Stimulated activated naive CD4-positive, alpha-beta T cell treated with Interleukin-2 at 50 U/mL for 16 hours (primary cell): ENCODE data around the gene CDON.
A peak's percentile ranks its signal among the peaks of the same experiment; 100 is the strongest.

Experiments
- DNase-seq: peaks from one replicate; lab custom pipeline; 2025; lab: John Stamatoyannopoulos, UW

Gene CDON

DNA sequence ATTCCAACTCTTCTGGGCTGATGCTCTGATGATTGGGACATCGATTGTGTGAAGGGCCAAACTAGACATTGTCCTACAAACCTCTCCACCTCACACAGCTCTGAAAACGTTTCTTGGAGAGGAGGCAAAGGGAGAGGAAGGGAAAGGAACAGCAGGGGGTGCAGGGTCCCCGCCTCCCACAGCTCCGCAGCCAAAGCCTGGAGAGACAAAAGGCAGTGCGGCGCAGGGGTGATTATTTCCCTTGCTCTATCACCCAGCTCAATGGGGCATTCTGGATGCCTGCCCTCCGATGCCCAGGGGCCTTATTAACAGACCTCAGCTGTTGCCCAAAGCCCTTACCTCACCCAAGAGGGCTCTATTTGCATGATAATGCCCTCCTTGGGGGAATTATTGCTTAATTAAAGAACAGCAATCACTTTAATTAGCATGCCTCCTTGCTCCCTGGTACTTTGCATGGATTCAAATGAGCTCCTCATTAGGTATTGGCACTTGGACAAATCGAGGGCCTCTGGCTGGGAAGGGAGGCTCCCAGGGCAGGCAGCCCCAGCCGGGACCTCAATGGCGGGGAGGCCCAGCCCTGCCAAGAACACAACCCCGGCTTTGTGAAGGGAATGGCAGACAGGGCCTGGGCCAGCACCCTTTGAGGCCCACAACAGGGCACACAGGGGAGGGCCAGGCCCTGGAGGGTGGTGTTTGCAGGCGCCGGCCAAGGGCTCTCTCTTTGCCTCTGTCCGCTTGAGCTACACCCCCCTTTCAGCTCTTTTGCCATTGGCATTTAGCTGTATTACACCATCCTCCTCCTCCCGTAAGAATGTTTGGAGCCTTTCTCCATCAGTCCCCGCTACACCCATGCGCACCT lies 19.8 kb upstream of the CDON start:
- DNase-seq: no peak

DNA sequence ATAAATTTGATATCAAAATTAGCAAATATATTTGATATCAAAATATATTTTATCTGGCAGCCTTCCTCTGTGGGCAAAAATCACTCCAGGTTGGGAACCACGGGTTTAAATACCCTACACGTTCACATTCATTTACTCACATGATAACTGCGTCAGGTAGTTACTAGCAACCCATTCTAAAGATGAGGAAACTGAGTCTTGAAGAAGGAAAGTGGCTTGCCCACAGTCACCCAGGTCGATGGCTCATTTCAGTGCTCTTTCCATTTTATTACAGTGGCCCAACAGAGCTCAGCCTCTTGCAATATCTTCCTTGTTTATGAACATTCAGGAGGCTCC lies 19.2 kb upstream of the CDON start:
- no peak for DNase-seq

DNA sequence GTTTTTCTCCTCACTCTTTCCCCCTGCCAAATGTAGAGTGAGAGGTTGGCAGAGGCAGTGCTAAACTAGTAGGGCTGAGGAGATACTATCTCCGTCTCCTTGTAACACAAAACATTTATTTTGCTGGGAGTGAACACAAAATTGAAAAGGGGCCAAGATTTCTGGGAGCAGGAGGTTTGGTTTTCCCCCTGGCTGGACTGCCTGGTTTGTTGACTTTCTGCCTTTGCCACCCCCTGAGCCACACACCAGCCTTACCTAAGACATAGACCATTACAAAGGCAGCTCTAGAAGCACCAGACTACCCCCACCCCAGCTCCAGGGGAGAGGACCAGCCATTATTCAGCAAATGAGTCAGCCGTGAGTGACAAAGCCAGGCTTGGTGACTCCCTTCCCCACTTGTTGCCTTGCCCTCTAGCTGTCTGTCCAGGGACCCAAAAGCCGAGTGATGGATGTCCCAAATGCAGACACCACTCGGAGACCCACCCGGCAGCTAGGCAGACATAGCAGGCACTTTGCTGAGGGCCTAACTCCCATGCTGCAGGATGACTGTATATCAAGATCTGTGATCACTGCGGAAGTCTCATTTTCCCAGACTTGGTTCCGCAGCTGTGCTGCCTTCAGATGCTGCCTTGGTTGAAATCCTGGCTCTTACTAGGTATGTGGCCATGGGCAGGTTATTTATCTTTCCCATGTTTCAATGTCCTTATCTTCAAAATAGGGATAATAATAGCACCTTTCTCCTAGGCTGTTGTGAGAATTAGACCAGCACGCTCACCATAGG lies 17.7 kb upstream of the CDON start:
- DNase-seq: no peak

DNA sequence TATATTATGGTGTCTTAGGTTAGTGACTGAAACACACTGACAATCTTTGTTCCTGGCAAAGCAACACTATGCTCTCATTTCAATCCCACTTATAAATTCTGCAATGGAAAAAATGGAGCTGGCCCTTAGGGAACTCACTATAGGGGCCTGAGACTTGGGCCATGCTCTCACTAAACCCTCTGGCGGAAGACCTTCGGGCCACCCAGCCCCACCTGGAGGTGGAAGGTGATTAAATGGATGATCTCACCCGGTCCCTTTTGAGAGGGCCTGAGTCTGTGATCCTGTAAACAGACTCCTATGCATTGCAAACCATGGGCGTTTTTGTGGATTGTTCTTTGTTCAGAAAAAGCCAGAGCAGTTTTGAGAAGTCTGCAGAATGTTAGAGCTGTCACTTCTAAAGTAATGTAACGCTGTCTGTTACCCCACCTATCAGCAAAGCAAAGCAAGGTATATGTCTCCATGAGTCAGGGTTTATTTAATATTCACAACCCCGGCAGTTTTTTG lies 17.0 kb upstream of the CDON start:
- DNase-seq: no peak

DNA sequence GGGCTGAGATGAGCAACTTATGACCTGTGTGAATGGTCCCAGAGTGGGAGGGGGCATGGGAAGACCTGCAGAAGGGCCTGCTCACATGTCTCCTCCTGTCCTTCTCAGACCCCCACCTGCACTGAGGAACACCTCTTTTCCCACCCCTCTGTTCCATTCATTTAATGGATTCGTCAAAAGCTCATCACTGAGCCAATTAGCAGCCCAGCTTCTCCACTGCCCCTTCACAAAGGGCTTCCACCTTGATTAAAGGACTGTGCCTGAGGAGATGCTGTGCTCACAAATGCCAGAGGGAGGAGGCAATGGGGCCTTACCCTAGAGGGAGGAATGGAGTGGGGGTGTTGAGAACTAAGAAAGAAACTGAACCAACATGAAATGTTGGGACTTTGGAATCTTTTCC lies 14.0 kb upstream of the CDON start:
- no peak for DNase-seq

DNA sequence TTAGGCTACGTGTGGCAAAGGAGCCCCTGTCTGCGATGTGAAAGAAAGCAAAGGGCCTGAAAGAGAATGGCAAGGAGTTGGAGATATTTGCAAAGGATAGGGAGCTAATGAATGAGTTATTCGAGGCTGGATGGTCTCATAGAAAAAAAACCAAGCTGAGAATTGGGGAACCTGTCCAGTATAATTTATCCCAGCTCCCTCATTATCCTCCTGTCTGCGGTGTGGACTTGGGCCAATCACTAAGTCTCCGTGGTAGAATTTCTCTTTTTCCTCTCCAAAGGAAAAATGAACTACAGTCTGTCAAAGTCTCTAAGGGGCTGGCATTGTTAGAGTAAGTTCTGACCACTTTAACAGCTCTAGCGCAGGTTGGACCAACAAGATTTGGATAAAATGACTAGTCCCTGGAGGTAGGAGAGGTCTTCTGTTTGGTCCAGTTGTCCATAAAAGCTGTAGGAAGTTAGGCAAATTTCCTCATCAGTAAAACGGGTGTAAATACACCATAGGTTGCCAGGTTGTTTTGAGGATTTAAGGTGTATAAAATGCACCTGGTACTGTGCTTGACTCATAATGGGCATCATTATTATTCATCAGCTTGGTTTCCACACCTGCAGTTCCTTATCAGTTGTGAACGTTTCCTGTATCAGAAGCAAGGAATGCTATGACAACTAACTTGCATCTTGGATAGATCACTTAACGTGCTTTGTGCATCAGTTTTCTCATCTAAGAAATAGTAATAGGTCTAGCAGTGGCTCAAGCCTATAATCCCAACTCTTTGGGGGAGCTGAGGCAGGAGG lies 10.3 kb upstream of the CDON start:
- DNase-seq: no peak

DNA sequence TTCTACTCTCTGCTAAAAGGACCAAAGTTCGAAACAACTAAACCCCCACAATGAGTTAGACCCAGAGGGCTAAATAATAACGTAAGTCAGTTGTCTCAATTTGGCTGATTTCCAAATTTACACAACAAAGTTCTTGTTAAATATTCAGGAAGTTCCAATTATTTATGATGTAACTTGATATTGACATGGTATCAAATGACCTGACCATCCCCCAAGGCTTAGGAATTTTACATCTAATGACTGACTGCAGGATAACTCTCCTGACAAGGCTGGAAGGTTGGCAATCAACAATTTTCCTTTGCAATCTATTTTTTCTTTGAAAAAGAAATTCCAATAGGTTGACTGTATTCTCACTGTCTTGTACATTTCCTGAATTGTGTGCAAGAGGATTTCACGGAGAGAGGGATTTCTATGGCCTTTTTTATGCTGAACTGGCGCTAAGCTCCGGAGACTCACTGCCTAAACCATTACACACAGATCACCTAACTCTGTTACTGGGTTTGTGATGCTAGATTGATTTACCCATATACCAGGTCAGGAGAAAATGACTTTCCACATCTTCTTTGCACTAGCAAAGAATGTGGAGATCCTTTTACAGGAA lies 9.6 kb upstream of the CDON start:
- DNase-seq: no peak

DNA sequence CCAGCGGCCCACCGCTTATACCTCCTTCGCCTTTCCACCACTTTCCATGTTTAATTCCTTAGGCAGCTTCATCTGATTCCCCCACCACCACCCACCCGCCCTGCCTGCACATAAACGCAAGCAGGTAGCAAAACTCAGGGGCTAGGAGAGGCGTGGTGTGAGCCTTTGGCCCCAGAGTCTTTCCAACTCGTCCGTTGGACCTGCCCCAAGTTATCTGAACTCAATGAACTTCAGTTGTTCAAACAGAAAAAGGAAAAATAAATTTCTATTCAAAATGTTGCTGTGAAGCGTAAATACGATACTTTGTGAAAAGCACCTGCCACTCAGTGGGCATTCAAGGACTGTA lies 814 bp upstream of the CDON start:
- DNase-seq: no peak

DNA sequence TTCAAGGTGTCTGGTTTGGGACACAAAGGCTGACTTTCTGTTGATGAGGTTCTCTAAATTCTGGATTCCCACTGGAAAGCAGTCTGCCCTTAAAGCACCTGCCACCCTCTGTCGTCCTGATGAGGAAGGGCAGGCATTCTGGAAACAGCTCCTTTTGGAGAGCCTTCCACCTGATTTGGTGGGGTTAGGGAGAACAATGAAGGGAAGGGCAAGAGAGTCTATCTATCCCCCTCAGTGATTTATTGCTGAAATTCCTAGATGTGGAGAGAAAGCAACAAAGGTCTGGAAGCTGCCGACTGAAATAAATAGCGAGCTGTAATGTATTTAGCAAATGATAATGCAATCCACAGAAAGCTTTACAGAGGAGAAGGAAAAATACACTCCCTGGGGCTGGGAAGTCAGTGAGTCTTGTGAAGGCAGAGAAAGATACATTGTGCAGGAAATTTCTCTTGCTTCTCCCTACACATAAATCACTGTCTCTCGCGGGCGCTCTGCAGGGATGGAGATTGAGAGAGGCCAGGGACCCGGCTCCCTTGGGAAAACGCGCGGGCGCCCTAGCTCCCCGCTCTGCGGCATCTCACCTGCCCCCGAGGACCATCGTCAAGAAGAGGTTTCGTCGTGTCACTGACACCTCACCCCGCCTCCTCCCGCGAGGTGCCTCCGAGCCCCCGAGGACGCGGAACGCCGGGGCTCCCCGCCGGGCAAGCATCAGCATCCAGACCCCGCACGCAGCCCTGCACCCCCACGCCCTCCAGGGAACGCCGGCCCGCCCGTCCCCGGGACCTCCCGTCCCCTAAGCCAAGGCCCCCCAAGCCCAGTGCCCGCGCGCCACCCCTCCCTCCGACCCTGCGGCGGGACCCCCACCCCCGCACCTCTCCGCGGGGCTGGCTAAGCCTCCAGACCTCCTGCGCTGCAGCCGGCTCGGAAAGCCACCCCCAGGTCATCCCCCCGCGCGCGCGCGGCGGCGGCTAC lies 673 bp downstream of the CDON start:
- peak; percentile 28 for DNase-seq

DNA sequence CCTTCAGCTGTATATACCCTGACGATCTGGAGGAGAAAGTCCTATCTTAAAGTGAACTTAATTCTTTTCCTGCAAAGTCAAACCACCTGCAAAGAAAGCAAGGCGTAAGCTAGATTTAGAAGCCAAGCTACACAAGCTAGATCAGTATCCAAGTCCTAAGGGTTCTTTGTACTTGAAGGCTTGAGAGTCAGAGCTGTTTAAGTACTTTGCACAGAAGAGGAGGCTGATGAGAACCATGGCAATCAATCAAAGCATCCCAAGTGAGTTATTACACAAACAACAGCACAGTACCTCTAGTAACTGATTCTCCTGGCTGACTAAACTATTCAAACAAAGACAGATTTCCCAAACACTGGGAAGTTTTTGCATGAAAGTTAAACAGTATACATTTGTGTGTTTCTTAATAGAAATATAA lies 1.9 kb downstream of the CDON start:
- no peak for DNase-seq

DNA sequence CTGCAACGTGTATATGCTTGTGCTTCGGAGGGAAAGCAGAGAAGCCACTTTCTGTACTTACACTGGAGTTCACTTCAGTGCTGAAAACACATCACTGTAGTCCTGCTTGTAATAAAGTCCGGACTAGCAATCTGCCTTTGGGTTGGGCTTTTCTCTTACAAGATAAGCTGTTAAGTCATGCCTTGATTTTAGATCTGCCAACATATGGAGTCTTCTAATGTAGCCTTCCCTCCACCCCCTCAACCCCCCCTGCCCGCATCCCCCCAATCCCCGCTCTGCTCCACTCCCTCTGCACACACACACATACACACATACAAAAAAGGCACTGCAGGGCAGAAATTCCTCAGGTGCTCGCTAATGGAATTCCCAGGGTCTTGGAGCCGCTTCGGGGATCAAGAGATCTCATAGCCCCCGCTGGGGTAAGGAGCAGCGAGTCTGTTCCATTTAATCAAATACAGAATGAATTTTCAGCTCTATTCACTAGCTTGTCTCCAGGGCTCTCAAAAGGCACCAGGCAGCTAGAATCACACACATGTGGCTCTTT lies 3.4 kb downstream of the CDON start:
- no peak for DNase-seq

DNA sequence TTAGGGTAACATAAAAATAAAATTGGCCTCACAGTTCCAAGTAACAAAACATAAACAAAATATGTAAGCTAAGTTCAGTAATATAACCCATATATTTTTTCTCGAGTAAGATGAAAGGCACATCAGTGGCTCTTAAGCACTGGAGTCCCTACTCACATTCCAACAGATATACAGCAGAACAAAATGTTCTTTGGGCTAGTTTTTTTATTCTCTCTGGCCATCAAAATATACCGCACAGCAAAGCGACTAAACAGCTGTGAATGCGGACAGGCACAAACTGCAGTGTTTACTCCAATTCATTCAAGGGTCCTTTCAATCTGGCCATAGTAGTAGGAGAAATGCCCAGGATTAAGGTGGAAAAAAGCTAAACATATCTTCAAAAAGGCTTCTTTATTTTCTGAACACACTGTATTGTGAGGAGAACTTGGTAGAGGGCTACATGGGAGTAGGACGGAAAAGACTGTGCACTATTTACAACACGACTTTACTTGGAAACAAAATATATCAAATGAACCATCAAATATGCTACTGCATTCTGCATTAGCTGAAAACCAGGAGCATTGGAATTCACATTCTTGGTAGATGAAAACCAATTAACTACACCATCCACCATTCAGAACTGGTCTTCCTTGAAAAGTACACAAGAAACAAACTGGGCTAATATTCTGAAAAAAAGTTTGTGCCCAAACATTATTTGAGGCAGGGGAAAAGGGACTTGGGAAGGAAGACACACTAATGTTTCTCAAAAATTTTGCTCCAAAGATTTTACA lies 4.4 kb downstream of the CDON start:
- DNase-seq: no peak

DNA sequence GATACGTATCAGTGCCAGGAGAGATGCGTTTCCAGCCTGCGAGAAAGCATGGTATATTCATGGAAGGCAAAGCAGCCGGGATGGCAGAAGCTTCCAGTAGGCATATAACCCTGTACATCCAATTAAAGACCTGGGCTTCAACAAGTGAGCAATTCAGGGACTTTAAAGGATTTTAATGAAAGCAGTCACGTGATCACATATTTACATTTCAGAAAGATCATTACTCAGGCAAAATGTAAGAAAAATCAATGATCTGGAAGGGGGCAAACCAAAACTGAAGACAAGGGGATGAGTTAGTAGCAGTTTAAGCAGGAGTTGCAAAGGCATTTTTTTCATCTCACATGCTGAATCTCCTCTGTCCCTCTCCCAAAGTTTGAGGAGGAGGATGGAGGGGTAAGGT lies 7.8 kb downstream of the CDON start:
- no peak for DNase-seq

DNA sequence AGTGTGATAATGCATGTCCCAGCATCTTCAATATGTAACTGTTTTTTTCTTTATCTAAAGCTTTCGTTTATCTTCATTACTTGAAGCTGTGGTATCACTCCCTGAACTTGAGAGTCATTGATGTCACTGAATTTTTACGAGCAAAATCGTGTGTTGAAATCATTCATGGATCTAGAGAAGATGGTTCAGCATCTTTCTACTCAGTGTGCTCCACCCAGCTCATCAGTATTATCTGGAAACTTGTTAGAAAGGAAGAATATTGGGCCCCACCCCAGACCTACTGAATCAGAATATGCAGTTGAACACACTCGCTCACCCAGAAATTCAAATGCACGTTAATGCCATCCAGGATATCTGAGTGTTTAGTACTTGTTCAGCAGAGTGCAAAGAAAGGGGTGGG lies 8.3 kb downstream of the CDON start:
- no peak for DNase-seq

DNA sequence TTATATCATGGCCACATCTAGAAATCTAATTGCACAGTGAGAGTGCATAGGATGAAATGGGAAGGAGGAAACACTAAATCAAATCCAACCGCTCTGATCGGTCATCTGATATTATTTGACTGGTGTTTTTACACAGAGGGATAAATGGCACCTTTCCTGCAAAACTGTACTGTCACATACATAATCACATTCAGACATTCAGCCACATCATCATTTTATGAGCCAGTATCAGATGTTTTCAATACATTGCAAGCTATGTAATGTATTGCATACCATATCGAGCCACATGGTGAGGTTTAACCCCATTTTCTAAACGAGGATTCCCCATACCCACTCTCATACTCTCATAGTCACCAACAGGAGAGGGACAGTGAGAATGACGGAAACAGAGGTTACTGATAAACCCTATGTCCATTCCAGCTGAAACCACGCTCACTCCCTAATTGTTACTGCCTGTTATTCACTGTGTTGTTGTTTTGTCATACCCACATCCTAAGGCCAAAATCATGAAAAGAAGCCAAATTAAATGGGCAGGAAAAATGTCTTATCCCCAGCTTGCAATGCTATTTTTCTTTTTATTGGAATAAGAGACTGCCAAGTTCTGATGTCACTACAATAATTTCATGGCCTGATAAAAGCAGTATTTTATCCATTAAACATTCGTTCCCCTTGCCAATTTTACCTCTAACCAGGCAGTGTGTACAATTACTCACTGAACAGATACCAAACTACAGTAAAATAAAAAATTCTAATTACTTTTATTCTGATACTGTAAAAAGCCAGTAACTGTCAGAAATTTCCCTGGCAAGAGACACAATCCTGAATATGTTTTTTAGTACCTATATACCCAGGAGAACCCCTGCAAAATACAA lies 9.0 kb downstream of the CDON start:
- no peak for DNase-seq

DNA sequence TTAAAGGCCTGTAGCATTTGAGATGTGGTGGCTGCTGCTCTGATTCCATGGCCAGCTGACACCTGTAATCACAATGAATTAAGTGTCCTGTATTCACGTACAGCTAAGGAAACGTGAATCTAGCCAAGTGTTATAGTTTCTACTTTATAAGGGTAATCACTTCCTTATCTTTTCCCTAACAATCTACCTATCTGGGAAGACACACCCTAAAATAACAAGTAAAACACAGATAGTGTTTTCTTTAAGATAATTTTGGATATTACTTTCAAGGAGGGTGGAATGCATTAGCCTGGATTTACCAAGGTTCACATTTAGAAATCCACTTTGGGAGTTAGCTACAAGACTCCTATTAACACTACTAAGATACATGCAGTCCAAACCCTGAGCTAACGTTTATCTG lies 11.5 kb downstream of the CDON start:
- no peak for DNase-seq

DNA sequence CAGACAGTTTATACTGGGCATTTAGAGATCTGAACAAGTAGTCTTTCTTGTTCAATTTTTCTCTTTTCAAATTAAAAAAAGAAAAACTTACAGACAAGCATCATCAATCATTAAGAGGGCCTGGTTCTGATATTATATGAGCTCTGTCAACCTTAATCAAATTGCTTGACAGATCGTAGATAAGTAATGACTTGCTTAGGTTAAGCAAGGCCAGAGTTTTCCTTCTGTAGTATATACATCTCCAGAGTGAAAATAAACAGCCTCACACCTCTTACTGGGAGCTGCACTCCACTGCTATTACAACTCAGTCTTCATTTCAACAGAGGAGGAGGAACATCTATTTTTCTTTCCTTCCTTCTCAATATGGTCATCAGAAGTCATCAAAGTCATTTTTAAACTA lies 13.5 kb downstream of the CDON start:
- DNase-seq: no peak

DNA sequence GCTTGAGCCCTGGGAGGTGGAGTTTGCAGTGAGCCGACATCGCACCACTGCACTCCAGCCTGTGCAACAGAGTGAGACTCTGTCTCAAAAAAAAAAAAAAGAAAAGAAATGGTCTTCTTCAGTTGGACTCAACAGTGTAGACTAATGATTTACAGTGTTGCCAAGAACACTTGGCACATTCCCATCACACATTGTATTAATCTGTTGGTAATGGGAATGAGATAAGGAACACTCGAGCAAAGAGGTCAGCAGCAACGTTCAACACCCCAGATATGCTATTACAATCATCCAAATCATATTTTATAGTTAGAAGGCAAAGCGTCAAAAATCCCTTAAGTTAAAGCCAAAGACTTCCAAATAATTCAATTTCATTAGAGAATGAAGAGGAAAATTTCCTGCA lies 14.5 kb downstream of the CDON start:
- DNase-seq: no peak

DNA sequence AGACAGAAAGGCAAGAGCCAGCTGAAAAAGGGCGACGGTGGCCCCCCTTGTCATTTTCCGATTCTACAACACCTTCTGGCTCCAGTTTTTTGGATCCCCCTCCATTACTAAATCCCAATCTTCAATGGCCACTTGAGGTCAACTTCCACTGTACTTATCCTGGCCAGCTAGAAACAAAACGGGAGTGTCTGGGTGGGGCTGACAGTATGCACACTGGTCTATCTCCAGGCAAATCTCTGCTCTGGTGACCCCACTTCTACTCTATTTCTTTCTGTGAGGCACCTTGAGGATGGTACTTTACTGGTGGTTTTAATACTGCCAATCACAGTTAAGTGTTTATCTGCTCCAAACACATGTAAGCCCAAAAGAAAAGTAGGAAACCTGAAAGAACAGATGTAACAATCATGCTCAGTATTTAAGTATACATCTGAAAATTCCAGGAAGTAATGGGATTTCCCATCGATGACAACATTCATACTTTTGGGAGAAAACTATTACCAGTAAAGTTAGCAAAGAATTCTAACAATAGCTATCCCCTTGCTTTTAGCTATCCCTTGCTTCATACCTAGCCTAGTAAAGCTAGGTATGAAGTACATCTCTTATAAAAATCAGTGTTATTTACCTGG lies 16.0 kb downstream of the CDON start:
- DNase-seq: no peak
